Activated naive CD4-positive, alpha-beta T cell treated with anti-CD3 and anti-CD28 coated beads for 36 hours (primary cell): ENCODE data around the gene EIF2B1. TPM values are rescaled to one million over a fixed set of nuclear protein-coding genes. Genes with fewer than 3 reads are reported as not detected.

ENCODE experiments used
- CTCF ChIA-PET: fragments of 350-600 bp; sonication (Branson Sonifier 250); formaldehyde crosslinking; loops from one replicate; lab custom pipeline; 2021; ENCODE audit warnings: antibody characterized with exemption; lab: Charles Lee
- DNase-seq: peaks from one replicate; pipeline ENCODE4 v3.0.0-alpha.2; 2020
- H3K27ac Mint-ChIP-seq: one replicate; pipeline ENCODE4 v1.8.0; 2021; ENCODE audit warnings: mild to moderate bottlenecking, mixed read lengths
- H3K27me3 Mint-ChIP-seq: one replicate; pipeline ENCODE4 v1.8.0; 2021; ENCODE audit warnings: low read depth, mixed read lengths
- H3K36me3 Mint-ChIP-seq: one replicate; pipeline ENCODE4 v1.8.0; 2021; ENCODE audit warnings: low read depth, mixed read lengths
- H3K4me1 Mint-ChIP-seq: one replicate; pipeline ENCODE4 v1.8.0; 2021; ENCODE audit warnings: low read depth, mixed read lengths
- H3K4me3 Mint-ChIP-seq: one replicate; pipeline ENCODE4 v1.8.0; 2021; ENCODE audit warnings: mild to moderate bottlenecking, moderate library complexity, mixed read lengths
- H3K9me3 Mint-ChIP-seq: one replicate; pipeline ENCODE4 v1.8.0; 2021; ENCODE audit warnings: mixed read lengths
- intact Hi-C: fragments of 100-400 bp; cut with micrococcal nuclease; formaldehyde crosslinking; loops from one replicate; pipeline ENCODE4 v1.15.1; 2023
- total RNA-seq, 2 experiments: library from RNA; stranded (reverse); gene quantifications; one replicate each; pipeline ENCODE4 v1.2.3, GENCODE V29; 2021

EIF2B1 gene
- total RNA-seq, 2 experiments from 2014 or later, result 54.3 to 60.9 TPM

GRCh38 chr12:123655420-123655819, 21.9 kb upstream of the EIF2B1 start:
- Mint-ChIP-seq H3K27me3 (no peaks in the 10 kb centered on the region), H3K36me3 (peaks cover 40% of the 10 kb centered on the region), H3K4me1 (peaks cover 8% of the 10 kb centered on the region), H3K27ac (no peak overlapping the region), H3K4me3 (no peak overlapping the region), H3K9me3 (no peaks in the 10 kb centered on the region)
- CTCF ChIA-PET, result no interaction called here
- no peak for DNase-seq
- intact Hi-C loops, result no loop called here

GRCh38 chr12:123654129-123654701, 20.7 kb upstream of the EIF2B1 start:
- intact Hi-C loops, result no loop called here
- peaks cover under 1% of the 10 kb centered on the region for H3K4me1 Mint-ChIP-seq
- H3K36me3 Mint-ChIP-seq, result peaks cover 34% of the 10 kb centered on the region
- no peaks in the 10 kb centered on the region for H3K27me3 Mint-ChIP-seq
- CTCF ChIA-PET, result no interaction called here
- H3K9me3 Mint-ChIP-seq, result no peaks in the 10 kb centered on the region
- no peak overlapping the region for H3K4me3 Mint-ChIP-seq
- DNase-seq, result no peak
- H3K27ac Mint-ChIP-seq, result no peak overlapping the region

- no peaks in the 10 kb centered on the region for H3K9me3 Mint-ChIP-seq
- no peaks in the 10 kb centered on the region for H3K4me1 Mint-ChIP-seq
- H3K27ac Mint-ChIP-seq, result no peak overlapping the region
- no peak for DNase-seq
- peaks cover 21% of the 10 kb centered on the region for H3K36me3 Mint-ChIP-seq
- intact Hi-C loops, result no loop called here
- CTCF ChIA-PET, result no interaction called here
- no peaks in the 10 kb centered on the region for H3K27me3 Mint-ChIP-seq
- H3K4me3 Mint-ChIP-seq, result no peak overlapping the region
These were observed 14.9 kb upstream of the EIF2B1 start for GRCh38 chr12:123648401-123648800.

- DNase-seq, result no peak
- H3K4me3 Mint-ChIP-seq, result no peak overlapping the region
- CTCF ChIA-PET, result interaction anchor here (0.6 kb wide), 2 partner anchors 348 to 454 kb away, joined by 4 read pairs; no protein-coding TSS in a partner anchor
- no peaks in the 10 kb centered on the region for H3K9me3 Mint-ChIP-seq
- H3K27ac Mint-ChIP-seq, result no peak overlapping the region
- no peaks in the 10 kb centered on the region for H3K27me3 Mint-ChIP-seq
- intact Hi-C loops, result no loop called here
- no peaks in the 10 kb centered on the region for H3K4me1 Mint-ChIP-seq
- H3K36me3 Mint-ChIP-seq, result peaks cover 17% of the 10 kb centered on the region
These were observed 12.4 kb upstream of the EIF2B1 start for GRCh38 chr12:123645878-123646277.

GRCh38 chr12:123645380-123645779, 11.9 kb upstream of the EIF2B1 start:
- CTCF ChIA-PET, result interaction anchor here (0.6 kb wide), 2 partner anchors 348 to 455 kb away, joined by 4 read pairs; no protein-coding TSS in a partner anchor
- H3K4me1 Mint-ChIP-seq, result no peaks in the 10 kb centered on the region

GRCh38 chr12:123643911-123644310, 10.4 kb upstream of the EIF2B1 start:
- Mint-ChIP-seq H3K9me3 (no peaks in the 10 kb centered on the region), H3K27ac (no peak overlapping the region), H3K4me1 (peaks cover 2% of the 10 kb centered on the region), H3K4me3 (no peak overlapping the region), H3K36me3 (peaks cover 16% of the 10 kb centered on the region), H3K27me3 (no peaks in the 10 kb centered on the region)
- CTCF ChIA-PET, result no interaction called here
- no peak for DNase-seq
- intact Hi-C loops, result no loop called here

More at GRCh38 chr12:123645380-123645779, 11.9 kb upstream of the EIF2B1 start:
- peaks cover 17% of the 10 kb centered on the region for H3K36me3 Mint-ChIP-seq
- no peaks in the 10 kb centered on the region for H3K27me3 Mint-ChIP-seq
- no peak overlapping the region for H3K27ac Mint-ChIP-seq
- H3K4me3 Mint-ChIP-seq, result no peak overlapping the region
- DNase-seq, result no peak
- no peaks in the 10 kb centered on the region for H3K9me3 Mint-ChIP-seq
- intact Hi-C loops, result no loop called here

GRCh38 chr12:123634142-123634561, 666 bp upstream of the EIF2B1 start:
- H3K4me1 Mint-ChIP-seq, result peaks cover 33% of the 10 kb centered on the region
- peaks cover 21% of the 10 kb centered on the region for H3K36me3 Mint-ChIP-seq
- peak overlapping the region; percentile 94 for H3K27ac Mint-ChIP-seq
- intact Hi-C loops, result loop anchor here (5.0 to 10.0 kb wide), 2 partner anchors 131 to 338 kb away; partner anchors contain the start of genes CCDC92, DNAH10 and ZNF664
- H3K4me3 Mint-ChIP-seq, result peak overlapping the region; percentile 99
- DNase-seq, result no peak
- CTCF ChIA-PET, result interaction anchor here (0.6 to 0.9 kb wide), 2 partner anchors 285 to 989 kb away, joined by 3 read pairs; no protein-coding TSS in a partner anchor
- no peaks in the 10 kb centered on the region for H3K27me3 Mint-ChIP-seq
- H3K9me3 Mint-ChIP-seq, result no peaks in the 10 kb centered on the region

GRCh38 chr12:123621619-123622530, 11.6 kb downstream of the EIF2B1 start:
- Mint-ChIP-seq H3K4me3 (no peak overlapping the region), H3K27ac (peak overlapping the region; percentile 80), H3K36me3 (peaks cover 38% of the 10 kb centered on the region), H3K4me1 (peaks cover 8% of the 10 kb centered on the region), H3K9me3 (no peaks in the 10 kb centered on the region), H3K27me3 (no peaks in the 10 kb centered on the region)
- intact Hi-C loops, result no loop called here
- DNase-seq, result peak; percentile 35
- CTCF ChIA-PET, result interaction anchor here (0.6 to 1.3 kb wide), 2 partner anchors 9 to 236 kb away, joined by 3 read pairs; no protein-coding TSS in a partner anchor

GRCh38 chr12:123621101-123621500, 12.4 kb downstream of the EIF2B1 start:
- Mint-ChIP-seq H3K36me3 (peaks cover 40% of the 10 kb centered on the region), H3K27ac (peak overlapping the region; percentile 80), H3K4me3 (no peak overlapping the region), H3K9me3 (no peaks in the 10 kb centered on the region), H3K27me3 (no peaks in the 10 kb centered on the region), H3K4me1 (peaks cover 8% of the 10 kb centered on the region)
- CTCF ChIA-PET, result interaction anchor here (0.6 to 1.3 kb wide), 3 partner anchors 9 to 59 kb away, joined by 3 read pairs; no protein-coding TSS in a partner anchor
- no peak for DNase-seq
- intact Hi-C loops, result no loop called here

GRCh38 chr12:123617580-123617979, 15.9 kb downstream of the EIF2B1 start:
- Mint-ChIP-seq H3K27ac (no peak overlapping the region), H3K4me1 (peaks cover 8% of the 10 kb centered on the region), H3K27me3 (no peaks in the 10 kb centered on the region), H3K9me3 (no peaks in the 10 kb centered on the region), H3K4me3 (no peak overlapping the region), H3K36me3 (peaks cover 42% of the 10 kb centered on the region)
- no peak for DNase-seq
- intact Hi-C loops, result no loop called here
- CTCF ChIA-PET, result interaction anchor here (1.1 to 1.6 kb wide), 2 partner anchors 28 to 34 kb away, joined by 3 to 4 read pairs; no protein-coding TSS in a partner anchor

GRCh38 chr12:123617144-123617543, 16.3 kb downstream of the EIF2B1 start:
- Mint-ChIP-seq H3K36me3 (peaks cover 44% of the 10 kb centered on the region), H3K4me1 (peaks cover 8% of the 10 kb centered on the region), H3K27me3 (no peaks in the 10 kb centered on the region), H3K27ac (no peak overlapping the region), H3K9me3 (no peaks in the 10 kb centered on the region), H3K4me3 (no peak overlapping the region)
- intact Hi-C loops, result no loop called here
- CTCF ChIA-PET, result interaction anchor here (1.1 kb wide), 1 partner anchor 34 kb away, joined by 3 read pairs; no protein-coding TSS in a partner anchor
- DNase-seq, result no peak

GRCh38 chr12:123614531-123614930, 19.0 kb downstream of the EIF2B1 start:
- Mint-ChIP-seq H3K9me3 (no peaks in the 10 kb centered on the region), H3K27me3 (no peaks in the 10 kb centered on the region), H3K4me1 (peaks cover 2% of the 10 kb centered on the region), H3K36me3 (peaks cover 56% of the 10 kb centered on the region), H3K27ac (no peak overlapping the region), H3K4me3 (no peak overlapping the region)
- intact Hi-C loops, result no loop called here
- DNase-seq, result no peak
- CTCF ChIA-PET, result no interaction called here
